Heart left ventricle (tissue), 13 donors: ENCODE data around the gene TUBB3.

Experiments
- CTCF ChIP-seq, 12 donors: fragments of 200-600 bp; sonication (generic) in 4 of 12; IDR thresholded peaks; one replicate each; pipeline versions ENCODE4 v1.5.0 to v1.8.0; 2018 to 2022; ENCODE audit warnings: antibody characterized with exemption in 12 of 12, mild to moderate bottlenecking in 5 of 12
- POLR2A ChIP-seq, 2 donors: fragments of 450-650 bp; IDR thresholded peaks; one replicate each; pipeline ENCODE4 v1.6.1; 2017; ENCODE audit warnings: antibody characterized with exemption in 2 of 2, mild to moderate bottlenecking in 2 of 2, moderate library complexity in 2 of 2
- donor health status: ischemic (EF 13 %, LVEDD 7.1; RV severe dilation, severe dysfunction).
- donor health status: DM: no; HTN: yes; CAD: no.
- donor health status: DM: no; HTN: no; CAD: no.
- donor health status: ischemic (EF 25% LVEDD 6.9; RV normal size, moderate dysfunction).
- donor health status: ischemic (EF 25% LVEDD 5.7; RV mildly dilated, moderate dysfunction).
- donor health status: ischemic (EF 35%, LVEDD 5.7; RV mildly dilated, moderate dysfunction).
- donor health status: nonischemic (EF 11% LVEDD 7.7; RV severe dilation, severe dysfunction).
- donor health status: DM: yes; HTN: yes; CAD: no.
- donor health status: PGD.
- donor health status: ischemic (EF 29% LVEDD 5.4; RV normal size, mild dysfunction).
- donor health status: nonischemic (EF 23%, LVEDD 6.1; RV moderate dilation, normal function).

GRCh38 chr16:89903908-89904515 lies 19.1 kb upstream of the TUBB3 start:
- TF ChIP-seq CTCF (IDR thresholded peaks at IDR 0.05) (no peak), POLR2A (IDR thresholded peaks at IDR 0.05) (no peak)
